SK-N-SH (cell line): ENCODE data around the gene PLXNB1. TPM values are rescaled to one million over a fixed set of nuclear protein-coding genes. Genes with fewer than 3 reads are reported as not detected.

Experiments used
- CTCF ChIA-PET: fragments of 300-600, 350-600 bp; formaldehyde crosslinking; extraction: SDS; loops from one replicate; lab custom pipeline; 2021; lab: Yijun Ruan, JAX
- POLR2A ChIA-PET: fragments of 350-600 bp; sonication (Branson Sonifier 250); formaldehyde crosslinking; extraction: SDS; loops from one replicate; lab custom pipeline; 2020; ENCODE audit warnings: antibody characterized with exemption, inconsistent platforms; lab: Yijun Ruan, JAX
- DNase-seq: peaks from one replicate; pipeline ENCODE4 v3.0.0; 2012
- H2AFZ ChIP-seq: fragments of 200-600 bp; sonication (generic); 2 replicates; pipeline ENCODE4 v1.8.1; 2016; ENCODE audit warnings: antibody characterized with exemption, mild to moderate bottlenecking, low read depth
- H3F3A ChIP-seq: fragments of 200-600 bp; sonication (generic); replicated peaks from 2 replicates; pipeline ENCODE3; 2016; ENCODE audit warnings: antibody characterized with exemption, mild to moderate bottlenecking; ENCODE audit not compliant: insufficient read depth
- H3K27ac ChIP-seq, 2 experiments: fragments of 200-500 bp in 1 of 2; fragments of 200-600 bp in 1 of 2; sonication (Bioruptor generic) in 1 of 2; sonication (generic), shearing (Covaris generic) in 1 of 2; 2 replicates each; pipeline versions ENCODE4 v1.5.1 to v1.6.1; 2014 to 2016; ENCODE audit warnings: low read depth in 2 of 2, inconsistent platforms in 1 of 2, low read length in 1 of 2, mild to moderate bottlenecking in 1 of 2, mixed read lengths in 1 of 2
- H3K27me3 ChIP-seq: fragments of 200-600 bp; sonication (generic), shearing (Covaris generic); 2 replicates; pipeline ENCODE4 v1.6.1; 2016; ENCODE audit warnings: mixed run types; ENCODE audit not compliant: insufficient read depth
- H3K36me3 ChIP-seq, 2 experiments: fragments of 200-500 bp in 1 of 2; fragments of 200-600 bp in 1 of 2; sonication (Bioruptor generic) in 1 of 2; sonication (generic) in 1 of 2; replicated peaks in 1 of 2; 2 replicates each; pipeline versions ENCODE3 to v1.5.1; 2014 to 2016; ENCODE audit warnings: low read length in 1 of 2, mild to moderate bottlenecking in 1 of 2; ENCODE audit not compliant: insufficient read depth in 2 of 2, control insufficient read depth in 1 of 2
- H3K4me1 ChIP-seq, 2 experiments: fragments of 200-500 bp in 1 of 2; fragments of 200-600 bp in 1 of 2; sonication (Bioruptor generic) in 1 of 2; sonication (generic), shearing (Covaris generic) in 1 of 2; 2 replicates each; pipeline versions ENCODE4 v1.5.1 to v1.6.1; 2014 to 2016; ENCODE audit warnings: low read depth in 1 of 2, low read length in 1 of 2, mixed run types in 1 of 2; ENCODE audit not compliant: insufficient read depth in 2 of 2, control insufficient read depth in 1 of 2
- H3K4me2 ChIP-seq: fragments of 200-600 bp; sonication (generic), shearing (Covaris generic); 2 replicates; pipeline ENCODE4 v1.6.1; 2017; ENCODE audit warnings: mixed run types
- H3K4me3 ChIP-seq, 2 experiments: fragments of 200-500 bp in 1 of 2; fragments of 200-600 bp in 1 of 2; sonication (Bioruptor generic) in 1 of 2; sonication (generic), shearing (Covaris generic) in 1 of 2; 2 replicates each; pipeline versions ENCODE4 v1.5.1 to v1.8.1; 2014 to 2016; ENCODE audit warnings: low read depth in 2 of 2, inconsistent platforms in 1 of 2, low read length in 1 of 2, mild to moderate bottlenecking in 1 of 2, mixed read lengths in 1 of 2, moderate library complexity in 1 of 2
- H3K79me2 ChIP-seq: fragments of 200-600 bp; sonication (generic); 2 replicates; pipeline ENCODE4 v1.8.1; 2017; ENCODE audit warnings: mild to moderate bottlenecking; ENCODE audit not compliant: insufficient read depth
- H3K9ac ChIP-seq: fragments of 200-600 bp; sonication (generic); 2 replicates; pipeline ENCODE4 v1.6.1; 2017; ENCODE audit warnings: mixed run types
- H3K9me2 ChIP-seq: fragments of 200-600 bp; sonication (generic); 2 replicates; pipeline ENCODE4 v1.6.1; 2017; ENCODE audit warnings: mixed run types
- H3K9me3 ChIP-seq: fragments of 200-600 bp; sonication (generic); 2 replicates; pipeline ENCODE4 v1.6.1; 2017; ENCODE audit warnings: mixed run types, mild to moderate bottlenecking, moderate library complexity
- H4K20me1 ChIP-seq: fragments of 200-600 bp; sonication (generic); 2 replicates; pipeline ENCODE4 v1.6.1; 2017; ENCODE audit warnings: mild to moderate bottlenecking, mixed run types; ENCODE audit not compliant: insufficient read depth
- CHD2 ChIP-seq: fragments of 150-350 bp; IDR thresholded peaks from 2 replicates; pipeline ENCODE4 v1.6.1; 2018; ENCODE audit warnings: low read length; ENCODE audit not compliant: partially characterized antibody
- CTCF ChIP-seq: fragments of 200-600 bp; sonication (generic); IDR thresholded peaks from 2 replicates; pipeline ENCODE4 v1.6.1; 2017; ENCODE audit warnings: antibody characterized with exemption, mild to moderate bottlenecking, moderate library complexity
- ELF1 ChIP-seq: IDR thresholded peaks from 2 replicates; pipeline ENCODE4 v1.4.0; 2012
- FOXJ3 ChIP-seq: sonication (generic); formaldehyde crosslinking; IDR thresholded peaks from 2 replicates; pipeline ENCODE4 v1.5.1; 2020; ENCODE audit warnings: mild to moderate bottlenecking, missing genetic modification reagents
- GATA2 ChIP-seq: sonication (generic); formaldehyde crosslinking; IDR thresholded peaks from 2 replicates; pipeline ENCODE4 v1.5.0; 2020; ENCODE audit warnings: mild to moderate bottlenecking, missing genetic modification reagents
- MAX ChIP-seq: IDR thresholded peaks from 2 replicates; pipeline ENCODE4 v1.4.0; 2012; ENCODE audit warnings: low read depth
- MEF2A ChIP-seq: IDR thresholded peaks from 2 replicates; pipeline ENCODE4 v1.4.0; 2012; ENCODE audit warnings: low read depth, borderline replicate concordance
- MXI1 ChIP-seq: IDR thresholded peaks from 2 replicates; pipeline ENCODE4 v1.6.1; 2012; ENCODE audit warnings: mild to moderate bottlenecking, low read depth, low read length, improper control_type of control experiment
- NFIC ChIP-seq: IDR thresholded peaks from 2 replicates; pipeline ENCODE4 v1.4.0; 2012; ENCODE audit warnings: borderline replicate concordance
- NRF1 ChIP-seq: IDR thresholded peaks from 2 replicates; pipeline ENCODE4 v1.6.1; 2012; ENCODE audit warnings: low read depth, mild to moderate bottlenecking, low read length
- PBX3 ChIP-seq: IDR thresholded peaks from 2 replicates; pipeline ENCODE4; 2012
- RCOR1 ChIP-seq: fragments of 150-350 bp; IDR thresholded peaks from 2 replicates; pipeline ENCODE4 v1.6.1; 2017; ENCODE audit warnings: antibody characterized with exemption, low read length
- SMC3 ChIP-seq: IDR thresholded peaks from 2 replicates; pipeline ENCODE4 v1.6.1; 2012; ENCODE audit warnings: low read depth, low read length, improper control_type of control experiment
- TAF1 ChIP-seq: IDR thresholded peaks from 2 replicates; pipeline ENCODE4 v1.6.1; 2012; ENCODE audit warnings: low read depth, mild to moderate bottlenecking, low read length, moderate library complexity, borderline replicate concordance
- TCF12 ChIP-seq: IDR thresholded peaks from 2 replicates; pipeline ENCODE4 v1.4.0; 2012
- TEAD4 ChIP-seq: IDR thresholded peaks from 2 replicates; pipeline ENCODE4 v1.4.0; 2012; ENCODE audit warnings: mild to moderate bottlenecking, borderline replicate concordance; ENCODE audit not compliant: insufficient read depth
- WGBS: methylation state at CpG from one replicate; pipeline ENCODE4 v1.1.6; 2017; ENCODE audit warnings: low lambda C conversion rate; 5-methylcytosine and 5-hydroxymethylcytosine counted together
- polyA plus RNA-seq, 3 experiments: library from polyadenylated mRNA; depleted of rRNA; stranded (reverse); fragments of >200 nt; gene quantifications; 2 replicates each; pipeline ENCODE4 v1.2.3, GENCODE V29; 2012

PLXNB1 gene
- polyA plus RNA-seq, 1 of the 3 experiments (the other 2 are of a cell fraction): 39.8 TPM

- TF ChIP-seq FOXJ3 (CRISPR knock-in tag) (no peak), TAF1 (no peak), PBX3 (no peak), RCOR1 (no peak), NFIC (no peak), MAX (no peak), GATA2 (no peak), MXI1 (no peak), NRF1 (no peak), ELF1 (no peak)
- CTCF ChIA-PET: interaction anchor here (1.0 to 2.9 kb wide), 4 partner anchors 29 to 64 kb away, joined by 3 to 23 read pairs (median 9); no protein-coding TSS in a partner anchor
Measured at GRCh38 chr3:48371651-48372376, 58.1 kb downstream of the PLXNB1 start, which contains the start of gene FBXW12. FBXW12 (plus strand) TSS chr3:48372219; CDS start chr3:48372768, 549 bp downstream.

GRCh38 chr3:48370333-48370713, 59.6 kb downstream of the PLXNB1 start:
- TF ChIP-seq TEAD4 (no peak), NRF1 (no peak), RCOR1 (no peak), GATA2 (no peak), SMC3 (no peak), MEF2A (no peak), ELF1 (no peak), TCF12 (no peak), CHD2 (no peak), CTCF (no peak)
- ChIA-PET CTCF (no interaction called here), POLR2A (no interaction called here)
- no peak for DNase-seq
- Histone ChIP-seq H3K9me2 (no peaks in the 10 kb centered on the region), H3K4me1 (peaks cover 0 to 33% of the 10 kb centered on the region in 2 experiments; a peak in 1 of 4 replicates), H3K4me3 (no peak overlapping the region), H3F3A (no peaks in the 10 kb centered on the region), H3K9ac (no peak overlapping the region), H3K27me3 (no peaks in the 10 kb centered on the region), H3K9me3 (no peaks in the 10 kb centered on the region), H3K4me2 (no peak overlapping the region), H2AFZ (no peak overlapping the region), H3K79me2 (no peaks in the 10 kb centered on the region), H4K20me1 (no peaks in the 10 kb centered on the region), H3K27ac (no peak overlapping the region), H3K36me3 (no peaks in the 10 kb centered on the region)
- 75% methylated on average over 7 of the region's 7 CpGs for WGBS

More at GRCh38 chr3:48371651-48372376, 58.1 kb downstream of the PLXNB1 start, which contains the start of gene FBXW12:
- Histone ChIP-seq H3K4me1 (peaks cover 0 to 33% of the 10 kb centered on the region in 2 experiments; a peak in 1 of 4 replicates), H4K20me1 (no peaks in the 10 kb centered on the region), H3K9me3 (no peaks in the 10 kb centered on the region), H3F3A (no peaks in the 10 kb centered on the region), H3K9me2 (no peaks in the 10 kb centered on the region), H3K4me2 (no peak within 1 kb of the TSS), H3K79me2 (no peaks in the 10 kb centered on the region), H3K36me3 (no peaks in the 10 kb centered on the region), H2AFZ (no peak within 1 kb of the TSS), H3K4me3 (no peak within 1 kb of the TSS), H3K27me3 (no peaks in the 10 kb centered on the region), H3K9ac (no peak within 1 kb of the TSS), H3K27ac (peak within 1 kb of the TSS in 1 of 2 experiments; percentile 67; a peak in 1 of 4 replicates)
- no peak for DNase-seq
- POLR2A ChIA-PET: no interaction called here
- WGBS: 73% methylated on average over 11 of the region's 11 CpGs
